ENCODE measurements around the gene TRMT112. TPM values are rescaled to one million over a fixed set of nuclear protein-coding genes. Genes with fewer than 3 reads are reported as not detected.

TRMT112 gene
- total RNA-seq, 4 donors from 2014 or later, result 200 to 462 (median 323) TPM

DNA sequence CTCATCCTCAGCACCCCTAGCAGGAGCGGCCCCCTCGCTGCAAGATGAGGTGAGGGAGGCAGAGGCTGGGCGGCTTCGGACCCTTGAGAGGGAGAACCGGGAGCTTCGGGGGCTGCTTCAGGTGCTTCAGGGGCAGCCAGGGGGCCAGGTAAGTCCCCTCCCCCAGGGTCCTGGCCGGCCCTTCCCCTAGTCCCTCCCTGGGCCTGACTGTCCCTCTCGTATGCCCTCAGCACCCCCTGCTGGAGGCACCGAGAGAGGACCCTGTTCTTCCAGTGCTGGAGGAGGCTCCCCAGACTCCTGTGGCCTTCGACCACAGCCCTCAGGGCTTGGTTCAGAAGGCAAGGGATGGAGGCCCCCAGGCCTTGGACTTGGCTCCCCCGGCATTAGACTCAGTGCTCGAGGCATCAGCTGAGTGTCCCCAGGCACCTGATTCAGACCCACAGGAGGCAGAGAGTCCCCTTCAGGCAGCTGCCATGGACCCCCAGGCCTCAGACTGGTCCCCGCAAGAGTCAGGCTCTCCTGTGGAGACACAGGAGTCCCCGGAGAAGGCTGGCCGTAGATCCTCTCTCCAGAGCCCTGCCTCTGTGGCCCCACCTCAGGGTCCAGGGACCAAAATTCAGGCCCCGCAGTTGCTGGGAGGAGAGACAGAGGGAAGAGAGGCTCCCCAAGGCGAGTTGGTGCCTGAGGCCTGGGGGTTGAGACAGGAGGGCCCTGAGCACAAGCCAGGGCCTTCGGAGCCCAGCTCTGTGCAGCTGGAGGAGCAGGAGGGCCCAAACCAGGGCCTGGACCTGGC, 26.6 kb upstream of the TRMT112 start:
- Histone ChIP-seq H3K4me3 (no peak overlapping the region), H3K4me1 (no peaks in the 10 kb centered on the region), H3K27ac (no peak overlapping the region), H3K9me3 (no peaks in the 10 kb centered on the region), H3K27me3 (no peaks in the 10 kb centered on the region), H3K36me3 (no peaks in the 10 kb centered on the region)
- intact Hi-C loops (cut with DNase I; ENCODE audit: low total_unique reads), result no loop called here
- no peak for DNase-seq
- TF ChIP-seq, protein P1, sequence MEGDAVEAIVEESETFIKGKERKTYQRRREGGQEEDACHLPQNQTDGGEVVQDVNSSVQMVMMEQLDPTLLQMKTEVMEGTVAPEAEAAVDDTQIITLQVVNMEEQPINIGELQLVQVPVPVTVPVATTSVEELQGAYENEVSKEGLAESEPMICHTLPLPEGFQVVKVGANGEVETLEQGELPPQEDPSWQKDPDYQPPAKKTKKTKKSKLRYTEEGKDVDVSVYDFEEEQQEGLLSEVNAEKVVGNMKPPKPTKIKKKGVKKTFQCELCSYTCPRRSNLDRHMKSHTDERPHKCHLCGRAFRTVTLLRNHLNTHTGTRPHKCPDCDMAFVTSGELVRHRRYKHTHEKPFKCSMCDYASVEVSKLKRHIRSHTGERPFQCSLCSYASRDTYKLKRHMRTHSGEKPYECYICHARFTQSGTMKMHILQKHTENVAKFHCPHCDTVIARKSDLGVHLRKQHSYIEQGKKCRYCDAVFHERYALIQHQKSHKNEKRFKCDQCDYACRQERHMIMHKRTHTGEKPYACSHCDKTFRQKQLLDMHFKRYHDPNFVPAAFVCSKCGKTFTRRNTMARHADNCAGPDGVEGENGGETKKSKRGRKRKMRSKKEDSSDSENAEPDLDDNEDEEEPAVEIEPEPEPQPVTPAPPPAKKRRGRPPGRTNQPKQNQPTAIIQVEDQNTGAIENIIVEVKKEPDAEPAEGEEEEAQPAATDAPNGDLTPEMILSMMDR (IDR thresholded peaks at IDR 0.05), result no peak
- no peak for TF ChIP-seq POLR2A (IDR thresholded peaks at IDR 0.05)

GRCh38 chr11:64342869-64343745, 25.7 kb upstream of the TRMT112 start:
- peak overlapping the region in 1 of 2 donors; percentile 30 for H3K4me3 ChIP-seq
- no peak for DNase-seq
- H3K36me3 ChIP-seq, result no peaks in the 10 kb centered on the region
- H3K9me3 ChIP-seq, result no peaks in the 10 kb centered on the region
- intact Hi-C loops (cut with DNase I; ENCODE audit: low total_unique reads), result no loop called here
- TF ChIP-seq POLR2A (IDR thresholded peaks at IDR 0.05), result no peak
- TF ChIP-seq, protein P1 (IDR thresholded peaks at IDR 0.05), result no peak
- H3K27ac ChIP-seq, result no peak overlapping the region
- H3K27me3 ChIP-seq, result no peaks in the 10 kb centered on the region
- H3K4me1 ChIP-seq, result no peaks in the 10 kb centered on the region

DNA sequence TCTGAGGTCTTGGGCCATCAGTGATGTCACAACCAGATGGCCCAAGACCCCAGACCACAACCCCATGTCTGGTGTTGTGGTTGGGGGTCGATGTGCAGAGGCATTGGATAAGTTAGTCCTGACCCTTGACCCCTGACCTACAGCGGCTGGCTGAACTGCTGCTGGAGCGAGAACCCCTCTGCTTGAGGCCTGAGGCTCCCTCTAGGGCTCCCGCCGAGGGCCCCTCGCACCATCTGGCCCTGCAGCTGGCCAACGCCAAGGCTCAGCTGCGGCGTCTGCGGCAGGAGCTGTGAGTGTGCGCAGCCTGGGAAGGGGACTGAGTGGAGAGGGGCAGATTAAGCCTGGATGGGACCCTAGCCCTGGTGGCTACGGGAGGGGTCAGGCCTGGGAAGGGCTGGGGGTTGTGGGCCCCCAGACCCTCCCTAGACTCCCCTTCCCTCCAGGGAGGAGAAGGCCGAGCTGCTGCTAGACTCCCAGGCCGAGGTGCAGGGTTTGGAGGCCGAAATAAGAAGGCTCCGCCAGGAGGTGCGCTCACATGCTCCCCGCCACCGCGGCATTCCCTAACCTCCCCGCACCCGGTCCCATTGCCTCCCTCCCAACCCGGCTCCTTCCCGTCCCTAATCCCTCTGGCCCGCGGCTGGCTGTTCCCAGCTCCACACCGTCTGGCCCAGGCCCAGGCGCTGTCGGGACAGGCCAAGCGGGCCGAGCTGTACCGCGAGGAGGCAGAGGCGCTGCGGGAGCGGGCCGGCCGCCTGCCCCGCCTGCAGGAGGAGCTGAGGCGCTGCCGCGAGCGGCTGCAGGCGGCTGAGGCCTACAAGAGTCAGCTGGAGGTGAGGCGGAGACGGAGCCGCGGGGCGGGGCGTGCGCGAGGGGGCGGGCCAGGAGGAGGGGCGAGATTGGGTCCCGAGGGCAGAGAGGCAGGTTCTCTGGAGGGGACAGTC, 24.8 kb upstream of the TRMT112 start:
- no peaks in the 10 kb centered on the region for H3K4me1 ChIP-seq
- peak; percentile 80 to 89 for DNase-seq
- H3K27ac ChIP-seq, result peak overlapping the region; percentile 7 to 9
- peak overlapping the region in 1 of 2 donors; percentile 30 for H3K4me3 ChIP-seq
- intact Hi-C loops (cut with DNase I; ENCODE audit: low total_unique reads), result no loop called here
- H3K36me3 ChIP-seq, result no peaks in the 10 kb centered on the region
- H3K27me3 ChIP-seq, result no peaks in the 10 kb centered on the region
- no peaks in the 10 kb centered on the region for H3K9me3 ChIP-seq
- TF ChIP-seq, protein P1 (IDR thresholded peaks at IDR 0.05), result peak in 3 of 4 experiments; percentile 44 to 56 (median 54)
- TF ChIP-seq POLR2A (IDR thresholded peaks at IDR 0.05), result peak in 1 of 2 donors; percentile 35

DNA sequence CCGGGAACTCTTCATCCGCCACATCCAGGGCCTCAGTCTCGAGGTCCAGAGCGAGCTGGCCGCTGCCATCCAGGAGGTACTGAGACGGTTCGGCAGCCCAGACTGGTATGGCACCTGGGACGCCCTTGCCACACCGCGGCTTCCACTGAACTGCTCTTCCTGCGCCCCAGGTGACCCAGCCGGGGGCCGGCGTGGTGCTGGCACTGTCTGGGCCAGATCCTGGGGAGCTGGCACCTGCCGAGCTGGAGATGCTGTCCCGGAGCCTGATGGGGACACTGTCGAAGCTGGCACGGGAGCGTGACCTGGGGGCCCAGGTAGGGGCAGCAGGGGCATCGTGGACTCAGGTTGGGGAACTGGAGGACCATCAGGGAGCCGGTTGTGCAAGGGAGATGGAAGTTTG, 24.1 kb upstream of the TRMT112 start:
- Histone ChIP-seq H3K27me3 (no peaks in the 10 kb centered on the region), H3K36me3 (no peaks in the 10 kb centered on the region), H3K4me1 (no peaks in the 10 kb centered on the region), H3K9me3 (no peaks in the 10 kb centered on the region), H3K4me3 (no peak overlapping the region), H3K27ac (no peak overlapping the region)
- no peak for TF ChIP-seq POLR2A (IDR thresholded peaks at IDR 0.05)
- TF ChIP-seq, protein P1 (IDR thresholded peaks at IDR 0.05), result no peak
- intact Hi-C loops (cut with DNase I; ENCODE audit: low total_unique reads), result no loop called here
- no peak for DNase-seq

Data from uterus (tissue), 4 donors.